Measurements from ENCODE around the gene RYR1. TPM values are rescaled to one million over a fixed set of nuclear protein-coding genes. Genes with fewer than 3 reads are reported as not detected.

The RYR1 gene
- total and polyA plus RNA-seq, 2 donors (not counting 1 experiment from before 2014, with no cell fraction given): 0.43 to 3.8 TPM

- Histone ChIP-seq H3K9ac (ENCODE audit: low read length) (no peak overlapping the region), H3K79me2 (ENCODE audit: control insufficient read depth, insufficient read depth, low read length) (no peaks in the 10 kb centered on the region), H2AFZ (ENCODE audit: insufficient read depth, low read depth, low read length, poor library complexity, severe bottlenecking) (no peak overlapping the region), H3K27me3 (replicated peaks in 1 of 4; ENCODE audit: control extremely low read depth in 1 of 4, control insufficient read depth in 3 of 4, insufficient read depth in 4 of 4, low read length in 3 of 4) (peaks cover 0 to 21% (median 7%) of the 10 kb centered on the region in 4 experiments), H3K4me3 (ENCODE audit: control extremely low read depth in 1 of 5, extremely low read depth in 1 of 5, insufficient read depth in 1 of 5, low read depth in 2 of 5, low read length in 4 of 5) (no peak overlapping the region), H3K36me3 (replicated peaks in 1 of 2; ENCODE audit: control extremely low read depth in 1 of 2, control insufficient read depth in 1 of 2, extremely low read depth in 1 of 2, insufficient read depth in 2 of 2, low read length in 1 of 2) (no peaks in the 10 kb centered on the region), H3K27ac (ENCODE audit: low read length in 2 of 2) (no peak overlapping the region), H3K9me3 (ENCODE audit: control extremely low read depth in 1 of 3, control insufficient read depth in 2 of 3, insufficient read depth in 1 of 3, low read length in 2 of 3) (peaks cover 0 to 29% (median 17%) of the 10 kb centered on the region in 3 donors), H4K20me1 (ENCODE audit: control insufficient read depth, insufficient read depth, low read length, poor library complexity, severe bottlenecking) (no peaks in the 10 kb centered on the region), H3K4me2 (replicated peaks; ENCODE audit: low read depth, low read length, poor library complexity, severe bottlenecking) (no peak overlapping the region), H3K4me1 (ENCODE audit: control insufficient read depth in 2 of 2, insufficient read depth in 2 of 2, low read length in 2 of 2) (peaks cover 0 to 3% of the 10 kb centered on the region in 2 donors)
- ChIA-PET CTCF (interaction anchor here (1.0 kb wide), 1 partner anchor 97 kb away, joined by 3 read pairs; no protein-coding TSS in a partner anchor), POLR2A (no interaction called here)
- H3K4me3 Mint-ChIP-seq: no peak overlapping the region
- no peak for TF ChIP-seq EZH2 (IDR thresholded peaks at IDR 0.05; ENCODE audit: borderline replicate concordance, insufficient read depth, low read depth, low read length, poor library complexity, severe bottlenecking)
- TF ChIP-seq CTCF (IDR thresholded peaks at IDR 0.05): no peak
- H3K27ac Mint-ChIP-seq: no peak overlapping the region
- H3K4me1 Mint-ChIP-seq: peaks cover 5% of the 10 kb centered on the region
- H3K9me3 Mint-ChIP-seq (ENCODE audit: insufficient read depth): peaks cover 5% of the 10 kb centered on the region
- intact Hi-C loops (cut with micrococcal nuclease): no loop called here
- peaks cover 28% of the 10 kb centered on the region for H3K27me3 Mint-ChIP-seq
- ATAC-seq (ENCODE audit: low read depth) (no peak), DNase-seq (no peak)
- 97% methylated on average over 18 of the region's 23 CpGs for whole genome bisulfite sequencing (ENCODE audit: insufficient coverage)
Measured at GRCh38 chr19:38537071-38537936, 103.8 kb downstream of the RYR1 start.

- H3K27me3 ChIP-seq (replicated peaks in 1 of 4; ENCODE audit: control extremely low read depth in 1 of 4, control insufficient read depth in 3 of 4, insufficient read depth in 4 of 4, low read length in 3 of 4): peaks cover 0 to 23% (median 7%) of the 10 kb centered on the region in 4 experiments
- no peak overlapping the region for H3K4me3 Mint-ChIP-seq
- POLR2A ChIA-PET: no interaction called here
- peaks cover 0 to 29% (median 17%) of the 10 kb centered on the region in 3 donors for H3K9me3 ChIP-seq (ENCODE audit: control extremely low read depth in 1 of 3, control insufficient read depth in 2 of 3, insufficient read depth in 1 of 3, low read length in 2 of 3)
- ATAC-seq (ENCODE audit: low read depth) (no peak), DNase-seq (no peak)
- CTCF ChIA-PET: interaction anchor here (1.3 kb wide), 1 partner anchor 96 kb away, joined by 3 read pairs; no protein-coding TSS in a partner anchor
- no peak overlapping the region for H3K9ac ChIP-seq (ENCODE audit: low read length)
- H3K4me1 Mint-ChIP-seq: peaks cover 5% of the 10 kb centered on the region
- no peak overlapping the region for H3K27ac Mint-ChIP-seq
- no peak overlapping the region for H3K4me2 ChIP-seq (replicated peaks; ENCODE audit: low read depth, low read length, poor library complexity, severe bottlenecking)
- 94% methylated on average over 2 of the region's 3 CpGs for WGBS (ENCODE audit: insufficient coverage)
- TF ChIP-seq CTCF (IDR thresholded peaks at IDR 0.05): no peak
- no peak for TF ChIP-seq EZH2 (IDR thresholded peaks at IDR 0.05; ENCODE audit: borderline replicate concordance, insufficient read depth, low read depth, low read length, poor library complexity, severe bottlenecking)
- no peak overlapping the region for H2AFZ ChIP-seq (ENCODE audit: insufficient read depth, low read depth, low read length, poor library complexity, severe bottlenecking)
- no peaks in the 10 kb centered on the region for H4K20me1 ChIP-seq (ENCODE audit: control insufficient read depth, insufficient read depth, low read length, poor library complexity, severe bottlenecking)
- H3K9me3 Mint-ChIP-seq (ENCODE audit: insufficient read depth): peaks cover 5% of the 10 kb centered on the region
- H3K4me3 ChIP-seq (ENCODE audit: control extremely low read depth in 1 of 5, extremely low read depth in 1 of 5, insufficient read depth in 1 of 5, low read depth in 2 of 5, low read length in 4 of 5): no peak overlapping the region
- peaks cover 0 to 3% of the 10 kb centered on the region in 2 donors for H3K4me1 ChIP-seq (ENCODE audit: control insufficient read depth in 2 of 2, insufficient read depth in 2 of 2, low read length in 2 of 2)
- no peak overlapping the region for H3K27ac ChIP-seq (ENCODE audit: low read length in 2 of 2)
- no peaks in the 10 kb centered on the region for H3K79me2 ChIP-seq (ENCODE audit: control insufficient read depth, insufficient read depth, low read length)
- peaks cover 21% of the 10 kb centered on the region for H3K27me3 Mint-ChIP-seq
- intact Hi-C loops (cut with micrococcal nuclease): no loop called here
- H3K36me3 ChIP-seq (replicated peaks in 1 of 2; ENCODE audit: control extremely low read depth in 1 of 2, control insufficient read depth in 1 of 2, extremely low read depth in 1 of 2, insufficient read depth in 2 of 2, low read length in 1 of 2): no peaks in the 10 kb centered on the region
Measured at GRCh38 chr19:38538386-38538785, 104.9 kb downstream of the RYR1 start.

All from B cell (primary cell).